Anterior cingulate cortex (tissue), 58 donors: ENCODE data around the gene MAN1A1.

Source experiments
- DNase-seq, 58 donors: peaks; one replicate each; lab custom pipeline; 2025; lab: John Stamatoyannopoulos, UW

The MAN1A1 gene

GRCh38 chr6:119209452-119210205 is 139.9 kb downstream of the MAN1A1 start:
- DNase-seq: no peak

- DNase-seq: no peak
Measured at GRCh38 chr6:119207971-119208725, 141.4 kb downstream of the MAN1A1 start.

- DNase-seq: no peak
Measured at GRCh38 chr6:119207327-119207726, 142.2 kb downstream of the MAN1A1 start.

GRCh38 chr6:119205911-119206618 is 143.5 kb downstream of the MAN1A1 start:
- DNase-seq: no peak

- no peak for DNase-seq
Measured at GRCh38 chr6:119204719-119205118, 144.8 kb downstream of the MAN1A1 start.

- no peak for DNase-seq
Measured at GRCh38 chr6:119201480-119201879, 148.1 kb downstream of the MAN1A1 start.

- no peak for DNase-seq
Measured at GRCh38 chr6:119200512-119201175, 148.9 kb downstream of the MAN1A1 start.

- DNase-seq: no peak
Measured at GRCh38 chr6:119197271-119197670, 152.3 kb downstream of the MAN1A1 start.

- DNase-seq: no peak
Measured at GRCh38 chr6:119196715-119197114, 152.8 kb downstream of the MAN1A1 start.

GRCh38 chr6:119195848-119196247 is 153.7 kb downstream of the MAN1A1 start:
- no peak for DNase-seq

GRCh38 chr6:119195204-119195603 is 154.4 kb downstream of the MAN1A1 start:
- no peak for DNase-seq

- no peak for DNase-seq
Measured at GRCh38 chr6:119193707-119194106, 155.9 kb downstream of the MAN1A1 start.

GRCh38 chr6:119192200-119192599 is 157.4 kb downstream of the MAN1A1 start:
- DNase-seq: no peak

GRCh38 chr6:119190176-119190575 is 159.4 kb downstream of the MAN1A1 start:
- DNase-seq: no peak

GRCh38 chr6:119189498-119189897 is 160.1 kb downstream of the MAN1A1 start:
- no peak for DNase-seq

GRCh38 chr6:119187596-119187995 is 162.0 kb downstream of the MAN1A1 start:
- DNase-seq: no peak

- DNase-seq: no peak
Measured at GRCh38 chr6:119186490-119186889, 163.1 kb downstream of the MAN1A1 start.

- DNase-seq: no peak
Measured at GRCh38 chr6:119184008-119184648, 165.4 kb downstream of the MAN1A1 start.

- DNase-seq: no peak
Measured at GRCh38 chr6:119183457-119183856, 166.1 kb downstream of the MAN1A1 start.

GRCh38 chr6:119182875-119183274 is 166.7 kb downstream of the MAN1A1 start:
- no peak for DNase-seq
